ENCODE results near the gene FCHO1.
"Not testable (repeated sequence)": the region's sequence is repeated elsewhere in the genome, so short reads cannot be mapped to it uniquely, and the experiment has no call there.

FCHO1 gene

GRCh38 chr19:17796013-17796837 lies 44.9 kb downstream of the FCHO1 start:
- DNase-seq = no peak

- no peak for DNase-seq
Measured at GRCh38 chr19:17796838-17797423, 45.7 kb downstream of the FCHO1 start.

- DNase-seq = peak; percentile 64
Measured at GRCh38 chr19:17797424-17798201, 46.3 kb downstream of the FCHO1 start.

GRCh38 chr19:17798599-17798998 lies 47.3 kb downstream of the FCHO1 start:
- not testable (repeated sequence) for DNase-seq

GRCh38 chr19:17802137-17802858 lies 51.0 kb downstream of the FCHO1 start:
- no peak for DNase-seq

GRCh38 chr19:17803264-17803896 lies 52.1 kb downstream of the FCHO1 start:
- DNase-seq = no peak

- DNase-seq = no peak
Measured at GRCh38 chr19:17805427-17805826, 54.1 kb downstream of the FCHO1 start.

- DNase-seq = no peak
Measured at GRCh38 chr19:17806945-17807344, 55.7 kb downstream of the FCHO1 start.

GRCh38 chr19:17807731-17808316 lies 56.5 kb downstream of the FCHO1 start:
- DNase-seq = no peak

- DNase-seq = no peak
Measured at GRCh38 chr19:17811103-17811502, 59.8 kb downstream of the FCHO1 start.

GRCh38 chr19:17811681-17812080 lies 60.4 kb downstream of the FCHO1 start:
- no peak for DNase-seq

- no peak for DNase-seq
Measured at GRCh38 chr19:17812099-17812498, 60.8 kb downstream of the FCHO1 start.

- DNase-seq = no peak
Measured at GRCh38 chr19:17817668-17818363, 66.5 kb downstream of the FCHO1 start.

- no peak for DNase-seq
Measured at GRCh38 chr19:17821190-17821589, 69.9 kb downstream of the FCHO1 start, which contains the start of gene INSL3. Gene INSL3, minus strand, starts transcription at chr19:17821519. Its CDS starts 13 bp downstream, at chr19:17821506.

- no peak for DNase-seq
Measured at GRCh38 chr19:17824339-17824738, 73.1 kb downstream of the FCHO1 start.

GRCh38 chr19:17826508-17827056 lies 75.3 kb downstream of the FCHO1 start:
- DNase-seq = no peak

- DNase-seq = peak; percentile 29
Measured at GRCh38 chr19:17829855-17830566, 78.7 kb downstream of the FCHO1 start.

GRCh38 chr19:17830567-17831418 lies 79.5 kb downstream of the FCHO1 start:
- peak; percentile 50 for DNase-seq

- DNase-seq = no peak
Measured at GRCh38 chr19:17831419-17831888, 80.2 kb downstream of the FCHO1 start.

Measured in fibroblast of skin of back (primary cell).